GM21786 (cell line): ENCODE results near the gene EPB41L2.

Experiments used
- ATAC-seq: cut with Tn5 transposase; IDR thresholded peaks from one replicate; pipeline ENCODE4 v1.9.1; 2021; ENCODE audit not compliant: unreplicated experiment

The EPB41L2 gene

GRCh38 chr6:131062241-131063027 lies 611 bp downstream of the EPB41L2 start:
- peak; percentile 21 for ATAC-seq

- no peak for ATAC-seq
Measured at GRCh38 chr6:131061751-131062119, 1.3 kb downstream of the EPB41L2 start.

- peak; percentile 17 for ATAC-seq
Measured at GRCh38 chr6:131061041-131061750, 1.8 kb downstream of the EPB41L2 start.

GRCh38 chr6:131060311-131060710 lies 2.7 kb downstream of the EPB41L2 start:
- ATAC-seq: no peak

GRCh38 chr6:131059486-131059885 lies 3.6 kb downstream of the EPB41L2 start:
- no peak for ATAC-seq

GRCh38 chr6:131058236-131058635 lies 4.8 kb downstream of the EPB41L2 start:
- ATAC-seq: no peak

- ATAC-seq: no peak
Measured at GRCh38 chr6:131054392-131055250, 8.4 kb downstream of the EPB41L2 start.

- no peak for ATAC-seq
Measured at GRCh38 chr6:131053546-131054240, 9.4 kb downstream of the EPB41L2 start.

GRCh38 chr6:131052181-131052580 lies 10.9 kb downstream of the EPB41L2 start:
- no peak for ATAC-seq

GRCh38 chr6:131051341-131051740 lies 11.7 kb downstream of the EPB41L2 start:
- no peak for ATAC-seq

- ATAC-seq: no peak
Measured at GRCh38 chr6:131049608-131050007, 13.4 kb downstream of the EPB41L2 start.

- ATAC-seq: no peak
Measured at GRCh38 chr6:131048933-131049515, 14.0 kb downstream of the EPB41L2 start.

- ATAC-seq: no peak
Measured at GRCh38 chr6:131048459-131048858, 14.6 kb downstream of the EPB41L2 start.

- no peak for ATAC-seq
Measured at GRCh38 chr6:131045139-131045538, 17.9 kb downstream of the EPB41L2 start.

GRCh38 chr6:131043902-131044447 lies 19.1 kb downstream of the EPB41L2 start:
- no peak for ATAC-seq

GRCh38 chr6:131042664-131043063 lies 20.4 kb downstream of the EPB41L2 start:
- ATAC-seq: no peak

GRCh38 chr6:131041814-131042213 lies 21.2 kb downstream of the EPB41L2 start:
- no peak for ATAC-seq

GRCh38 chr6:131040866-131041265 lies 22.2 kb downstream of the EPB41L2 start:
- ATAC-seq: no peak

- no peak for ATAC-seq
Measured at GRCh38 chr6:131039345-131039680, 23.7 kb downstream of the EPB41L2 start.

GRCh38 chr6:131038597-131039344 lies 24.3 kb downstream of the EPB41L2 start:
- ATAC-seq: no peak
